Measurements from ENCODE around the gene GYS1. TPM values are rescaled to one million over a fixed set of nuclear protein-coding genes. Genes with fewer than 3 reads are reported as not detected.
A peak's percentile ranks its signal among the peaks of the same experiment; 100 is the strongest.

The GYS1 gene
- total and polyA plus RNA-seq, 4 donors = 2.6 to 8.7 (median 6.3) TPM

DNA sequence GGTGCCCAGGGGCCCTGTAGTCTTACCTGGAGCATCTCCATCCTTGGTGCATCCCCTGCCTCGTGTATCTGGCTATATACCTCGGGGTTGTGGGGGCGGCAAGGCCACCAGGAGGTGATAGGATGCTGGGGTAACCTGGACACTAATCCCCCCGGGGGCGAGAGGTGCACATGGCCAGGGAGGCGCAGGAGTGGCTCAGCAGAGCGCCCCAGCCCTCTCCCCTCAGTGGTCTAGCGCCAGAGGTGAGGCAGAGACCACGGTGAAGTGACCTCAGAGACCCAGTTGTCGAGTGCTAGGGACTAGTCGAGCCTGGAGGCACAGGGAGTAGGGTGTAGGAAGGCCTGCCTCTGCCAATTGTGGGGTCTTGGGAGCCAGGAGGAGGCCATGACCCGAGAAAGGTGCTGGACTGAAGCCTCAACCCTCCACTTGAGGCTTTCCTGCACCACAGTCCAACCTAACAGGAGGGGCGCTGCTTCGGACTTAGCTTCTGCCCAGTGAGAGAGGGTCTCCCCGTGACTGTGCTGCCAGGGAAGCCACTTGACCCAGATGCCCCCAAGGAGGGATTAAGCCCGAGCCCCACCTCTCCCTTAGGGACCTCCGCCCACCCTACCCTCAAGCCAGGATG lies 24.0 kb upstream of the GYS1 start, which contains the start of gene LHB:
Gene LHB, minus strand, starts transcription at position 51 of the 625 bp plus-strand sequence. Its CDS starts 10 bp downstream, at position 41.
- 77% methylated on average over 17 of the region's 17 CpGs for WGBS
- H3K27ac ChIP-seq (ENCODE audit: low read depth in 1 of 2, low read length in 2 of 2) = no peak within 1 kb of the TSS
- H3K4me1 ChIP-seq (ENCODE audit: control insufficient read depth in 4 of 4, insufficient read depth in 4 of 4, low read length in 3 of 4) = peaks cover 5 to 22% (median 16%) of the 10 kb centered on the region in 4 donors
- H3K9ac ChIP-seq (ENCODE audit: low read depth in 1 of 2, low read length in 2 of 2) = no peak within 1 kb of the TSS
- H3K36me3 ChIP-seq (ENCODE audit: control insufficient read depth in 4 of 4, insufficient read depth in 3 of 4, low read depth in 1 of 4, low read length in 3 of 4) = peaks cover 3 to 19% (median 5%) of the 10 kb centered on the region in 4 donors
- H3K9me3 ChIP-seq (ENCODE audit: control insufficient read depth in 4 of 4, low read length in 3 of 4) = no peaks in the 10 kb centered on the region
- TF ChIP-seq YY1 (IDR thresholded peaks at IDR 0.05) (no peak), FOXA1 (IDR thresholded peaks at IDR 0.05) (no peak), TAF1 (conservative IDR thresholded peaks at IDR 0.05) (no peak), NR2F2 (IDR thresholded peaks at IDR 0.05) (no peak), GABPA (IDR thresholded peaks at IDR 0.05 in 1 of 2, conservative IDR thresholded peaks at IDR 0.05 in 1 of 2) (no peak), EGR1 (IDR thresholded peaks at IDR 0.05; ENCODE audit: low read depth in 2 of 2) (no peak), RXRA (IDR thresholded peaks at IDR 0.05) (no peak), FOXA2 (IDR thresholded peaks at IDR 0.05) (no peak), SP1 (IDR thresholded peaks at IDR 0.05) (no peak), HNF4A (conservative IDR thresholded peaks at IDR 0.05) (no peak), RAD21 (IDR thresholded peaks at IDR 0.05) (no peak)
- TF ChIP-seq, protein P1, sequence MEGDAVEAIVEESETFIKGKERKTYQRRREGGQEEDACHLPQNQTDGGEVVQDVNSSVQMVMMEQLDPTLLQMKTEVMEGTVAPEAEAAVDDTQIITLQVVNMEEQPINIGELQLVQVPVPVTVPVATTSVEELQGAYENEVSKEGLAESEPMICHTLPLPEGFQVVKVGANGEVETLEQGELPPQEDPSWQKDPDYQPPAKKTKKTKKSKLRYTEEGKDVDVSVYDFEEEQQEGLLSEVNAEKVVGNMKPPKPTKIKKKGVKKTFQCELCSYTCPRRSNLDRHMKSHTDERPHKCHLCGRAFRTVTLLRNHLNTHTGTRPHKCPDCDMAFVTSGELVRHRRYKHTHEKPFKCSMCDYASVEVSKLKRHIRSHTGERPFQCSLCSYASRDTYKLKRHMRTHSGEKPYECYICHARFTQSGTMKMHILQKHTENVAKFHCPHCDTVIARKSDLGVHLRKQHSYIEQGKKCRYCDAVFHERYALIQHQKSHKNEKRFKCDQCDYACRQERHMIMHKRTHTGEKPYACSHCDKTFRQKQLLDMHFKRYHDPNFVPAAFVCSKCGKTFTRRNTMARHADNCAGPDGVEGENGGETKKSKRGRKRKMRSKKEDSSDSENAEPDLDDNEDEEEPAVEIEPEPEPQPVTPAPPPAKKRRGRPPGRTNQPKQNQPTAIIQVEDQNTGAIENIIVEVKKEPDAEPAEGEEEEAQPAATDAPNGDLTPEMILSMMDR (IDR thresholded peaks at IDR 0.05; ENCODE audit: low read depth, low read length, missing input control) = no peak
- TF ChIP-seq, protein P2, sequence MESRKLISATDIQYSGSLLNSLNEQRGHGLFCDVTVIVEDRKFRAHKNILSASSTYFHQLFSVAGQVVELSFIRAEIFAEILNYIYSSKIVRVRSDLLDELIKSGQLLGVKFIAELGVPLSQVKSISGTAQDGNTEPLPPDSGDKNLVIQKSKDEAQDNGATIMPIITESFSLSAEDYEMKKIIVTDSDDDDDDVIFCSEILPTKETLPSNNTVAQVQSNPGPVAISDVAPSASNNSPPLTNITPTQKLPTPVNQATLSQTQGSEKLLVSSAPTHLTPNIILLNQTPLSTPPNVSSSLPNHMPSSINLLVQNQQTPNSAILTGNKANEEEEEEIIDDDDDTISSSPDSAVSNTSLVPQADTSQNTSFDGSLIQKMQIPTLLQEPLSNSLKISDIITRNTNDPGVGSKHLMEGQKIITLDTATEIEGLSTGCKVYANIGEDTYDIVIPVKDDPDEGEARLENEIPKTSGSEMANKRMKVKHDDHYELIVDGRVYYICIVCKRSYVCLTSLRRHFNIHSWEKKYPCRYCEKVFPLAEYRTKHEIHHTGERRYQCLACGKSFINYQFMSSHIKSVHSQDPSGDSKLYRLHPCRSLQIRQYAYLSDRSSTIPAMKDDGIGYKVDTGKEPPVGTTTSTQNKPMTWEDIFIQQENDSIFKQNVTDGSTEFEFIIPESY (IDR thresholded peaks at IDR 0.05) = no peak
- H3K27me3 ChIP-seq (ENCODE audit: control insufficient read depth in 4 of 4, insufficient read depth in 4 of 4, low read length in 3 of 4) = no peaks in the 10 kb centered on the region
- no peak for DNase-seq (ENCODE audit: low spot score)
- H3K4me3 ChIP-seq (ENCODE audit: low read depth in 1 of 3, low read length in 3 of 3) = peak within 1 kb of the TSS in 1 of 3 donors; percentile 50

DNA sequence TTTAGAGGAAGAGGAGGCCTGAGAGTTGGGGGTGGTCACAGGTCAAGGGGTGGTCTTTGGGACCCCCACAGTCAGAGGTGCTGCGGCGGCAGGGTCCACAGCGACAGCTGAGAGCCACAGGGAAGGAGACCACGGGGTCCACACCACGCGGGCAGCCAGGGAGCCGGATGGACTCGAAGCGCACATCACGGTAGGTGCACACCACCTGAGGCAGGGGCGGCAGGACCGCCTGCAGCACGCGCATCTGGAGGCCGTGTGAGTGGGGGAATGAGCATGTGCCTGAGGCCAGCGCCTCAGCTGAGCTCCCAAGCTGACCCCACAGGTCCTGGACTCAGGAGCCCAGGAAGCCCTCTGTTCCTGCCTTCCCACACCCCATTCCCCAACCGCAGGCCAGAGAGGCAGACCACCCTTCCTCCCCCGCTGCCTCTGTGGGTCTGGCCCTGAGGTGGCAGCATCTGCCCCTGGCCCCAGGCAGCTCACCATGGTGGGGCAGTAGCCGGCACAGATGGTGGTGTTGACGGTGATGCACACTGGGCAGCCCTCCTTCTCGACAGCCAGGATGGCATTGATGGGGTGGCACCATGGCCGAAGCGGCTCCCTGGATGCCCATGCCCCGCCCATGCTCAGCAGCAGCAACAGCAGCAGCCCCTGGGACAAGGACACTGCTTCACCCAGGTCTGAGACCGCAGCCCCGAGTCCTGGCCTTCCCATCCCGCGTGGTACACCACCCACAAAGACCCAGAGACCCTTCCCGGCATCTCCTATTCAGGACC lies 23.1 kb upstream of the GYS1 start:
- Histone ChIP-seq H3K9ac (ENCODE audit: low read depth in 1 of 2, low read length in 2 of 2) (no peak overlapping the region), H3K4me1 (ENCODE audit: control insufficient read depth in 4 of 4, insufficient read depth in 4 of 4, low read length in 3 of 4) (peaks cover 5 to 22% (median 16%) of the 10 kb centered on the region in 4 donors), H3K27ac (ENCODE audit: low read depth in 1 of 2, low read length in 2 of 2) (no peak overlapping the region), H3K27me3 (ENCODE audit: control insufficient read depth in 4 of 4, insufficient read depth in 4 of 4, low read length in 3 of 4) (no peaks in the 10 kb centered on the region), H3K4me3 (ENCODE audit: low read depth in 1 of 3, low read length in 3 of 3) (no peak overlapping the region), H3K9me3 (ENCODE audit: control insufficient read depth in 4 of 4, low read length in 3 of 4) (no peaks in the 10 kb centered on the region), H3K36me3 (ENCODE audit: control insufficient read depth in 4 of 4, insufficient read depth in 3 of 4, low read depth in 1 of 4, low read length in 3 of 4) (peaks cover 3 to 26% (median 8%) of the 10 kb centered on the region in 4 donors)
- 96% methylated on average over 27 of the region's 29 CpGs for WGBS
- TF ChIP-seq, protein P3, sequence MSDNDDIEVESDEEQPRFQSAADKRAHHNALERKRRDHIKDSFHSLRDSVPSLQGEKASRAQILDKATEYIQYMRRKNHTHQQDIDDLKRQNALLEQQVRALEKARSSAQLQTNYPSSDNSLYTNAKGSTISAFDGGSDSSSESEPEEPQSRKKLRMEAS (IDR thresholded peaks at IDR 0.05) = no peak
- TF ChIP-seq JUND (IDR thresholded peaks at IDR 0.05) = no peak
- no peak for TF ChIP-seq HNF4A (conservative IDR thresholded peaks at IDR 0.05)
- TF ChIP-seq, protein P2 (IDR thresholded peaks at IDR 0.05) = no peak
- TF ChIP-seq, protein P4, sequence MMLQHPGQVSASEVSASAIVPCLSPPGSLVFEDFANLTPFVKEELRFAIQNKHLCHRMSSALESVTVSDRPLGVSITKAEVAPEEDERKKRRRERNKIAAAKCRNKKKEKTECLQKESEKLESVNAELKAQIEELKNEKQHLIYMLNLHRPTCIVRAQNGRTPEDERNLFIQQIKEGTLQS (IDR thresholded peaks at IDR 0.05) = no peak
- no peak for TF ChIP-seq RXRA (IDR thresholded peaks at IDR 0.05)
- TF ChIP-seq TAF1 (conservative IDR thresholded peaks at IDR 0.05) = no peak
- TF ChIP-seq GABPA (IDR thresholded peaks at IDR 0.05 in 1 of 2, conservative IDR thresholded peaks at IDR 0.05 in 1 of 2) = no peak
- no peak for TF ChIP-seq RAD21 (IDR thresholded peaks at IDR 0.05)
- DNase-seq (ENCODE audit: low spot score) = no peak

Measured in liver (tissue), 9 donors.